H1 (cell line): ENCODE measurements around the gene SNAPC1.

Source experiments
- CBX8 ChIP-seq: fragments of 300-800, 300-1000 bp; sonication (generic); IDR thresholded peaks from 2 replicates; pipeline ENCODE4 v1.7.1; 2016; ENCODE audit warnings: low read depth, low read length, borderline replicate concordance
- EGR1 ChIP-seq: IDR thresholded peaks from 2 replicates; pipeline ENCODE4 v1.6.1; 2011; ENCODE audit warnings: low read depth, low read length, borderline replicate concordance
- EP300 ChIP-seq, 2 experiments: IDR thresholded peaks; 1 replicate in 1 of 2; 2 replicates in 1 of 2; pipeline ENCODE4 v1.6.1; 2011 to 2012; ENCODE audit warnings: low read depth in 2 of 2, low read length in 2 of 2, mild to moderate bottlenecking in 2 of 2, borderline replicate concordance in 1 of 2, inconsistent platforms in 1 of 2, moderate library complexity in 1 of 2

GRCh38 chr14:61730756-61731373 lies 31.4 kb upstream of the SNAPC1 start:
- TF ChIP-seq EP300 (IDR thresholded peaks at IDR 0.05; ENCODE audit: borderline replicate concordance in 1 of 2, low read depth in 2 of 2, low read length in 2 of 2), result no peak
- TF ChIP-seq CBX8, result no peak
- TF ChIP-seq EGR1, result no peak
